Measurements from ENCODE around the gene ETV6.

ETV6 gene

GRCh38 chr12:11706509-11707379, 57.3 kb downstream of the ETV6 start:
- intact Hi-C loops (cut with DNase I), result no loop called here
- no peak for DNase-seq

- intact Hi-C loops (cut with DNase I), result no loop called here
- no peak for DNase-seq
Observed at GRCh38 chr12:11707535-11707934, 58.1 kb downstream of the ETV6 start.

GRCh38 chr12:11709513-11709912, 60.0 kb downstream of the ETV6 start:
- DNase-seq, result no peak
- intact Hi-C loops (cut with DNase I), result no loop called here

GRCh38 chr12:11710431-11710830, 61.0 kb downstream of the ETV6 start:
- intact Hi-C loops (cut with DNase I), result no loop called here
- DNase-seq, result no peak

- DNase-seq, result no peak
- intact Hi-C loops (cut with DNase I), result no loop called here
Observed at GRCh38 chr12:11710906-11711305, 61.4 kb downstream of the ETV6 start.

GRCh38 chr12:11711651-11712327, 62.3 kb downstream of the ETV6 start:
- intact Hi-C loops (cut with DNase I), result no loop called here
- no peak for DNase-seq

- intact Hi-C loops (cut with DNase I), result no loop called here
- DNase-seq, result no peak
Observed at GRCh38 chr12:11712491-11712890, 63.0 kb downstream of the ETV6 start.

GRCh38 chr12:11713202-11713601, 63.7 kb downstream of the ETV6 start:
- DNase-seq, result no peak
- intact Hi-C loops (cut with DNase I), result no loop called here

GRCh38 chr12:11714626-11715025, 65.2 kb downstream of the ETV6 start:
- no peak for DNase-seq
- intact Hi-C loops (cut with DNase I), result no loop called here

- intact Hi-C loops (cut with DNase I), result no loop called here
- no peak for DNase-seq
Observed at GRCh38 chr12:11715621-11716020, 66.1 kb downstream of the ETV6 start.

GRCh38 chr12:11716794-11717518, 67.5 kb downstream of the ETV6 start:
- DNase-seq, result peak in 9 of 42 donors; percentile 22 to 64 (median 39)
- intact Hi-C loops (cut with DNase I), result no loop called here

- intact Hi-C loops (cut with DNase I), result no loop called here
- DNase-seq, result no peak
Observed at GRCh38 chr12:11717519-11717961, 68.1 kb downstream of the ETV6 start.

GRCh38 chr12:11718105-11718504, 68.6 kb downstream of the ETV6 start:
- intact Hi-C loops (cut with DNase I), result no loop called here

GRCh38 chr12:11718768-11719253, 69.3 kb downstream of the ETV6 start:
- peak in 8 of 42 donors; percentile 21 to 64 (median 33) for DNase-seq
- intact Hi-C loops (cut with DNase I), result no loop called here

More at GRCh38 chr12:11718105-11718504, 68.6 kb downstream of the ETV6 start:
- no peak for DNase-seq

- DNase-seq, result peak in 38 of 42 donors; percentile 12 to 81 (median 49)
- intact Hi-C loops (cut with DNase I), result no loop called here
Observed at GRCh38 chr12:11719678-11720099, 70.2 kb downstream of the ETV6 start.

GRCh38 chr12:11722071-11722470, 72.6 kb downstream of the ETV6 start:
- intact Hi-C loops (cut with DNase I), result no loop called here
- no peak for DNase-seq

GRCh38 chr12:11722578-11723138, 73.2 kb downstream of the ETV6 start:
- DNase-seq, result no peak
- intact Hi-C loops (cut with DNase I), result no loop called here

GRCh38 chr12:11723993-11724392, 74.5 kb downstream of the ETV6 start:
- no peak for DNase-seq
- intact Hi-C loops (cut with DNase I), result no loop called here

GRCh38 chr12:11724888-11725311, 75.4 kb downstream of the ETV6 start:
- no peak for DNase-seq
- intact Hi-C loops (cut with DNase I), result no loop called here
